Measurements from ENCODE around the gene RNF39. TPM values are rescaled to one million over a fixed set of nuclear protein-coding genes. Genes with fewer than 3 reads are reported as not detected.

Gene RNF39, protein sequence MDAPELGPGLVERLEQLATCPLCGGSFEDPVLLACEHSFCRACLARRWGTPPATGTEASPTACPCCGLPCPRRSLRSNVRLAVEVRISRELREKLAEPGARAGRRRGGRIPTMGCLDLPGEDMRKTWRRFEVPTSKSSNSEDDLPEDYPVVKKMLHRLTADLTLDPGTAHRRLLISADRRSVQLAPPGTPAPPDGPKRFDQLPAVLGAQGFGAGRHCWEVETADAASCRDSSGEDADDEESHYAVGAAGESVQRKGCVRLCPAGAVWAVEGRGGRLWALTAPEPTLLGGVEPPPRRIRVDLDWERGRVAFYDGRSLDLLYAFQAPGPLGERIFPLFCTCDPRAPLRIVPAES
- not detected for polyA plus RNA-seq (2013, experiment 1 of 2)
- polyA plus RNA-seq (2013, experiment 2 of 2) = not detected

DNA sequence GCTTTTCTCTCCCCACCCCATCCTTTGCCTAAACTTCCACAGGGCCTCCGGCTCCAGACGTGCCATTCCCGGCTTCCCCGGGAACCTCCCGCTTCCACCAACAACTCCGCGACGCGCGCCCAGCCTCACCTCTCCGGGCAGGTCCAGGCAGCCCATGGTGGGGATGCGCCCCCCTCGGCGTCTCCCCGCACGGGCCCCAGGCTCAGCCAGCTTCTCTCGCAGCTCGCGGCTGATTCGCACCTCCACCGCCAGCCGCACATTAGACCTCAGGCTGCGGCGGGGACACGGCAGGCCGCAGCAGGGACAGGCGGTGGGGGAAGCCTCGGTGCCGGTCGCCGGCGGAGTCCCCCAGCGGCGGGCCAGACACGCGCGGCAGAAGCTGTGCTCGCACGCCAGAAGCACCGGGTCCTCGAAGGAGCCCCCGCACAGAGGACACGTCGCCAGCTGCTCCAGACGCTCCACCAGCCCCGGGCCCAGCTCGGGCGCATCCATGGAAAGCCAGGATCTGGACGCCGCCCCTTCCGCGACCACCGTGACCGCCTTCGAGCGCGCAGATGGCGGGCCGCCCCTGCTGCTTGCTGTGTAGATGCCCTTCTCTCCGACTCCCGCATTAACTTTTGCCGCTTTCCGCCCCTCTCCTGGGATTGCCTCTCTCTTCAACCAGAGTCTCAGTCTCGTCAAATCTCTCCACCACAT, at the start of gene RNF39:
Gene RNF39, minus strand, starts transcription at position 676 of the 696 bp plus-strand sequence. Its CDS starts 184 bp downstream, at position 492.
- no peak within 1 kb of the TSS for H4K91ac ChIP-seq (ENCODE audit: low read length)
- H3K79me1 ChIP-seq (replicated peaks; ENCODE audit: low read length, poor library complexity, severe bottlenecking) = peaks cover 3% of the 10 kb centered on the region
- H2BK12ac ChIP-seq (ENCODE audit: low read length in 2 of 2) = no peak within 1 kb of the TSS
- peak within 1 kb of the TSS; percentile 36 to 63 for H3K4me3 ChIP-seq (ENCODE audit: insufficient read depth in 1 of 2, low read depth in 1 of 2, low read length in 2 of 2)
- no peak for DNase-seq
- 2% methylated on average over 44 of the region's 64 CpGs for WGBS
- H3K4me2 ChIP-seq (ENCODE audit: low read length, poor library complexity, severe bottlenecking) = peak within 1 kb of the TSS; percentile 58
- peak within 1 kb of the TSS; percentile 62 for H2AFZ ChIP-seq (ENCODE audit: low read depth, low read length)
- peak within 1 kb of the TSS in 1 of 2 experiments; percentile 94 for H3K23ac ChIP-seq (ENCODE audit: low read length in 2 of 2)
- H3K4ac ChIP-seq (ENCODE audit: low read depth in 1 of 2, low read length in 2 of 2) = no peak within 1 kb of the TSS
- no peak within 1 kb of the TSS for H4K8ac ChIP-seq (ENCODE audit: low read length)
- H3K36me3 ChIP-seq (ENCODE audit: control insufficient read depth in 1 of 2, insufficient read depth in 2 of 2, low read depth in 1 of 2, low read length in 2 of 2) = peaks cover 2 to 10% of the 10 kb centered on the region in 2 experiments
- H2BK5ac ChIP-seq (ENCODE audit: low read depth, low read length, poor library complexity, severe bottlenecking) = no peak within 1 kb of the TSS
- no peak within 1 kb of the TSS for H2BK120ac ChIP-seq (ENCODE audit: low read depth, low read length)
- no peaks in the 10 kb centered on the region for H3K9me3 ChIP-seq (ENCODE audit: control insufficient read depth, low read length)
- no peak within 1 kb of the TSS for H3K14ac ChIP-seq (ENCODE audit: low read length in 2 of 2)
- H3K4me1 ChIP-seq (ENCODE audit: control insufficient read depth, insufficient read depth, low read depth, low read length) = peaks cover 28% of the 10 kb centered on the region
- H3K27ac ChIP-seq (ENCODE audit: low read length, poor library complexity, severe bottlenecking) = no peak within 1 kb of the TSS
- no peak within 1 kb of the TSS for H3K9ac ChIP-seq (ENCODE audit: low read length)
- H2BK15ac ChIP-seq (ENCODE audit: low read depth, poor library complexity, severe bottlenecking) = no peak within 1 kb of the TSS
- peak within 1 kb of the TSS in 1 of 2 experiments; percentile 29 for H3K18ac ChIP-seq (ENCODE audit: low read depth in 1 of 2, low read length in 2 of 2)
- no peak within 1 kb of the TSS for H2AK5ac ChIP-seq (ENCODE audit: low read length, severe bottlenecking)
- peaks cover 86 to 100% of the 10 kb centered on the region in 2 experiments for H3K27me3 ChIP-seq (ENCODE audit: control insufficient read depth in 1 of 2, insufficient read depth in 1 of 2, low read length in 2 of 2)

DNA sequence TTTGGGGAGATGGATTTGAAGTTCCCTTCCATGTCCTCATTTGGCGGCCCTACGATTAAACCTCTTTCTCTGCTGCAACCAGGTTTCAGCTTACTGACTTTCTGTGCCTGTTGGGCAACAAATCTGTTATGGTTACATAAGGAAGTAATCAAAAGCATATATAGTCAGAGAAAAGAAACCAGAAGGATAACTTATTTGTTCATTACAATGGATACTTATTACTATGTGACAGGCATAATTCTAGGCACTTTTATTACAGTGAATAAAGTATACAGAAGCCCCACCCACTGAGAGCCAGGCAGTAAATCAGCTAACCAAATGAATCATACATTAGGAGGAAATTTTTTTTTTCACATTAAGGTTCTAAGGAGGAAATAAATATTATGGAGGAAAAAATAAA, 46.9 kb upstream of the RNF39 start:
- Histone ChIP-seq H2BK15ac (ENCODE audit: low read depth, poor library complexity, severe bottlenecking) (no peak overlapping the region), H3K79me1 (replicated peaks; ENCODE audit: low read length, poor library complexity, severe bottlenecking) (no peaks in the 10 kb centered on the region), H2AFZ (ENCODE audit: low read depth, low read length) (no peak overlapping the region), H3K9ac (ENCODE audit: low read length) (no peak overlapping the region), H3K4me3 (ENCODE audit: insufficient read depth in 1 of 2, low read depth in 1 of 2, low read length in 2 of 2) (no peak overlapping the region), H4K8ac (ENCODE audit: low read length) (no peak overlapping the region), H2BK120ac (ENCODE audit: low read depth, low read length) (no peak overlapping the region), H3K4me1 (ENCODE audit: control insufficient read depth, insufficient read depth, low read depth, low read length) (peaks cover 5% of the 10 kb centered on the region), H3K4ac (ENCODE audit: low read depth in 1 of 2, low read length in 2 of 2) (no peak overlapping the region), H3K4me2 (ENCODE audit: low read length, poor library complexity, severe bottlenecking) (no peak overlapping the region), H3K18ac (ENCODE audit: low read depth in 1 of 2, low read length in 2 of 2) (no peak overlapping the region), H3K23ac (ENCODE audit: low read length in 2 of 2) (no peak overlapping the region), H3K14ac (ENCODE audit: low read length in 2 of 2) (no peak overlapping the region), H3K36me3 (ENCODE audit: control insufficient read depth in 1 of 2, insufficient read depth in 2 of 2, low read depth in 1 of 2, low read length in 2 of 2) (no peaks in the 10 kb centered on the region), H4K91ac (ENCODE audit: low read length) (no peak overlapping the region), H3K27ac (ENCODE audit: low read length, poor library complexity, severe bottlenecking) (no peak overlapping the region), H2AK5ac (ENCODE audit: low read length, severe bottlenecking) (no peak overlapping the region), H2BK12ac (ENCODE audit: low read length in 2 of 2) (no peak overlapping the region), H3K9me3 (ENCODE audit: control insufficient read depth, low read length) (no peaks in the 10 kb centered on the region), H2BK5ac (ENCODE audit: low read depth, low read length, poor library complexity, severe bottlenecking) (no peak overlapping the region), H3K27me3 (ENCODE audit: control insufficient read depth in 1 of 2, insufficient read depth in 1 of 2, low read length in 2 of 2) (peaks cover 16 to 29% of the 10 kb centered on the region in 2 experiments)
- no peak for DNase-seq
- WGBS = 69% methylated on average over 2 of the region's 2 CpGs

DNA sequence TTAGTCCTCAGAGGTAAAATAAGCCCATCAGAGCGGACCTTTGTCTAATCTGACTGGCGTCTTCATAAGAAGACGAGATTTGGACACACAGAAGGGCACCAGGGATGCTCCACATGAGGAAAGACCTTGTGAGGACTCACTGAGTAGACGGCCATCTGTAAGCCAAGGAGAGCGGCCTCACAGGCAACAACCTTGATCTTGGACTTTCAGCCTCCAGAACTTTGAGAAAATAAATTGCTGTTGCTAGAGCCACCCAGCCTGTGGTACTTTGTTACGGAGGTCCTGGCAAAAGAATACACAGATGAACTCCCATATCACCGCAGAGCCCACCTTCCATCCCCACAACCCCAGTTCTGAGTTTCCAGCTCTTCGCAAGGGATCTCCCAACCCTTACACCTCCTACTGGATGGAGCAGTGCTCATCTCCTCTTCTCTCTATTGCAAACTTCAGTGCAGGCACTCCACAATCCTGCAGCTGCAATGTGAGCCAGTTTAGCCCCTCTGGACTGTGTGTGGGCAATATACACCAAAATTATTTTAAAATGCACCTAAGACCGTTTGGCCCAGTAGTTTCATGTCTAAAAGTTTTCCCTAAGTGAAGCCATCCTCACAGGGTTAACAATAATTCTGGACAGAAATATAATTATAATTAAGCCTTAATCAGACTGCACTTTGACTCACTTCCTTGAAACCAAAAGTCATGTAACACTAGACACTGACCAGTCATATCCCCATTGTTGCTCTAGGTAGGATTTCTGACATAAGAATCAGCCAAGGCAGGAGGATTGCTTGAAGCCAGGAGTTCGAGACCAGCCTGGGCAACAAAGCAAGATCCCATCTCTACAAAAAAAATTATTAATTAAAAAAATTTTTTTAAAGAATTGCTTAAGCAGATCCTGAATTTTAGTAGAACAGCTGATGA, 46.1 kb upstream of the RNF39 start:
- Histone ChIP-seq H4K91ac (ENCODE audit: low read length) (no peak overlapping the region), H2BK12ac (ENCODE audit: low read length in 2 of 2) (no peak overlapping the region), H2BK120ac (ENCODE audit: low read depth, low read length) (no peak overlapping the region), H3K4ac (ENCODE audit: low read depth in 1 of 2, low read length in 2 of 2) (no peak overlapping the region), H3K79me1 (replicated peaks; ENCODE audit: low read length, poor library complexity, severe bottlenecking) (no peaks in the 10 kb centered on the region), H3K9me3 (ENCODE audit: control insufficient read depth, low read length) (no peaks in the 10 kb centered on the region), H3K27ac (ENCODE audit: low read length, poor library complexity, severe bottlenecking) (no peak overlapping the region), H3K4me2 (ENCODE audit: low read length, poor library complexity, severe bottlenecking) (no peak overlapping the region), H2BK15ac (ENCODE audit: low read depth, poor library complexity, severe bottlenecking) (no peak overlapping the region), H2AK5ac (ENCODE audit: low read length, severe bottlenecking) (no peak overlapping the region), H3K18ac (ENCODE audit: low read depth in 1 of 2, low read length in 2 of 2) (no peak overlapping the region), H2AFZ (ENCODE audit: low read depth, low read length) (no peak overlapping the region), H3K4me3 (ENCODE audit: insufficient read depth in 1 of 2, low read depth in 1 of 2, low read length in 2 of 2) (no peak overlapping the region), H3K14ac (ENCODE audit: low read length in 2 of 2) (no peak overlapping the region), H4K8ac (ENCODE audit: low read length) (no peak overlapping the region), H3K9ac (ENCODE audit: low read length) (no peak overlapping the region), H3K27me3 (ENCODE audit: control insufficient read depth in 1 of 2, insufficient read depth in 1 of 2, low read length in 2 of 2) (peaks cover 8 to 21% of the 10 kb centered on the region in 2 experiments), H3K23ac (ENCODE audit: low read length in 2 of 2) (no peak overlapping the region), H3K36me3 (ENCODE audit: control insufficient read depth in 1 of 2, insufficient read depth in 2 of 2, low read depth in 1 of 2, low read length in 2 of 2) (no peaks in the 10 kb centered on the region), H2BK5ac (ENCODE audit: low read depth, low read length, poor library complexity, severe bottlenecking) (no peak overlapping the region), H3K4me1 (ENCODE audit: control insufficient read depth, insufficient read depth, low read depth, low read length) (peaks cover 1% of the 10 kb centered on the region)
- 80% methylated on average over 8 of the region's 10 CpGs for WGBS
- no peak for DNase-seq
